ENCODE results near the gene PARVA.

PARVA gene

DNA sequence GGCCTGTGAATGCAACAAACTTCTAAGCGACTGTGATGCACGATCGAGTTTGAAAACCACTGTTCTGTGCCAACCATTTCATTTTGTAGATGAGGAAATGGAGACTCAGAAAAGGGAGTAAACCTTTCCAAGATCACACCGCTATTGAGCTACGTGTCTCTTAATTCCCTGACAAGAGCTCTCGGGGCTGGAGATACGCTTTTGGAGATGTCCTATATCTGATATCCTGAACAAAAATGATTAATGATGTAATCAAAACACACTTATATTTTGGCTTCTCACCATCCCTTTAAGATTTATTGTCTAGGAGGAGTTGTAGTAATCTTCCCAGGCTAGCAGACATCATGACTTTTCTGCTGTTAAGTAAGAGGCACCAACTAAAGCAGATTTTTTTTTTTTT lies 1.7 kb upstream of the PARVA start:
- DNase-seq (ENCODE audit: extremely low read depth in 1 of 2, low read depth in 1 of 2) = no peak

DNA sequence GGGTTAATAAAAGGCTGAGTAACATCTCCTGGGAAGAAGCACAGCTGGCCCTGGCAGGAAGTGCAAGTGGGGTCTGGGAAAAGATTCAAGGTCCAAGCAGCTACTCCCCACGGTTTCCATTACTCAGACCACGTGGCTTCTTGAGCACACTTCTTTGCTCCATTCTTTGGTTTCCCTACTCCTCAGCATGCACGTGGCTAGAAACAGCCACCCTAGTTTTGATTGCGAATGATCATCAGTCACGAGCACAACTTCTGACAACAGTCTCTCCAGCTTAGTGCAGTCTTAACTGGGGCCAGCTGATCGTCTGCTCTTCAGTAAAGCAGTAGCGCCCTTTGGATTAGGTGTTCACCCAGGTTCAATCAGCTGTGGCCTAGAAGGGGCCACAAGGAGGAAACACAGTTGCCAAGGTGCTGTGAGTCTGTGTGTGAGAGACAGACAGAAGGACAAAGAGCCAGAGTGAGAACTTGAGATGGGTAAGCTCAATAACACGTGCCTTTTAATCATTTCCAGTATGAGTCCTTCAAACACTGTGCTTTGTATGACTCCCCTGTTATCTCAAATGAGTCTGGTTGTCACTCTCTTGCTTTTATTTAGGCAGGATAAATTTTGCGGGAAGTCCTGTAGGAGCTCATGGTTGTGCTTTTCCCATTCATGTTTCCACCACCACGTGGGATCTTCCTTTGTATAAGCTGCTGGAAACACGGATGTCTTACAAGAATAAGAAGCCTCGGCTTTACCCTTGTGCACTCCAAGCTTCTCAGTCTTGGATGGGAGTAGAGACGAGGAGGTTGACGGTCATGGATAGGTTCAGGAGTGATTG lies 901 bp upstream of the PARVA start:
- no peak for DNase-seq (ENCODE audit: extremely low read depth in 1 of 2, low read depth in 1 of 2)

DNA sequence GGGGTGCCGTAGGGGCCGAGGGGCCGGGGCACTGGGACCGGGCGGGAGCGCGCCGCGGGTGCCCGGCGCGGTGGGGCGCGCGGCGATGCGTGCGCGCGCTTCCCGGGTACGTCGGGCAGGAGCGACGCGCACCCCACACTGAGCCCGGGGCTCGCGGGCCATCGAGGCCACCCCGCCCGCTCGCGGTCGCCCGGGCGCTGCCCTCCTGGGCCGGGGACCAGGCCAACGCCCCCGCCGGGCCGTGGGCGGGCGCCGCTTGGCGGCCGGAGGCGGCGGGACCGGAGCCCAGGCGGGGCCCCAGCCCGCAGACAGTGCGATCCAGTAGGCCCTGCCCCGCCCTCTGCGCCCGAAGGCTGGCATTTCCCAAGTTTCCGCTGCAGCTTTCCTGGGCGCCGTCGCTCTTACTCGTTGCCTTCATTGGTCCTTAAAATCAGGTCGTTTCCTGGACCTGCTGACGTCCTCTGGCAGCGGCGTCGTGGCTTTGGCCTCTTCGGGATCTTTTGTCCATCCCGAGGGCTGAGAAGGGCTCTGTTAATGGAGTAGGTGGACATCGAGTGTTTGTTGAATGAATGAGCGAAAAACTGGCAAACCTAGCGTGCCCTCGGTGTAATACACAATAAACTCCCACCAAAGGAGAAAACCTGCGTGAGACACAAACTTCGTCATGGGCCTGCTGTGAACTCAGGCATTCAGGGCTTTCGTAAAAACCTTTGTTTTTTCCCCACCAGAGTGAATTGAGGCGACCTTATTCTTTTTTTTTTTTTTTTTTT lies 638 bp downstream of the PARVA start:
- DNase-seq (ENCODE audit: extremely low read depth in 1 of 2, low read depth in 1 of 2) = no peak

DNA sequence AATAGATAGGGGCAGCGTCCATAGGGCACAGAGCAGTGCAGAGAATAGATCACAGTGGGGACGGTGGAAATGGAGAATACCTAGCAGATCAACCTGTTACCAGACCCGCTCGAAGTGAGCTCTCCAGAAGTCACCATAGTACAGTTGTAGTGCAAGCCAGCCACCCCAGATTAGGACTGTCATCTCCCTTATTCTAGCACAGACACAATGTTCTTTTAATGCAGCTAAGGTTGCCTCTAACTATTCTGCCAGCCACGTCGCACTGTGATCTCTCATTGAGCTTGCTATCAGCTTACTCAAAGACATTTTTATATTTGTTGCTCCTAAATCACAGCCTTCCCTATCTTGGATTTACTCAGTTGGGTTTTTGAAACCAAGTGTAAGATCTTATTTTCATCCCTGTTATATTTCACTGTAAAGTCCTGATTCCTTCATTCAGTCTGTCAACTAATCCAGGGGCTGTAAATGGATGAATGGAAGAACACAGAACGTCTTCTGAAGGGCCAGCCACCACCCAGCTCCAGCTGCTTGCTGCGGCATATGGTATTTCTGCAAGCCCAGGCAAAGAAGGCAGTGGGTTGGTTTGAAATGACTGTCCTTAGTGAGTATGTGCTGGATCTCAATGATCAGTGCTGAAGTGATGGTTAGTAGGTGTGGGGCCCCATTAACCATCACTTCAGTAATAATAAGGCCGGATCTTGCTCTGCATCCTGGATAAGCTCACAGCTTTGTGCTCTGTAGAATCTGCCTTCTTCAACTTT lies 3.4 kb downstream of the PARVA start:
- no peak for DNase-seq (ENCODE audit: extremely low read depth in 1 of 2, low read depth in 1 of 2)

DNA sequence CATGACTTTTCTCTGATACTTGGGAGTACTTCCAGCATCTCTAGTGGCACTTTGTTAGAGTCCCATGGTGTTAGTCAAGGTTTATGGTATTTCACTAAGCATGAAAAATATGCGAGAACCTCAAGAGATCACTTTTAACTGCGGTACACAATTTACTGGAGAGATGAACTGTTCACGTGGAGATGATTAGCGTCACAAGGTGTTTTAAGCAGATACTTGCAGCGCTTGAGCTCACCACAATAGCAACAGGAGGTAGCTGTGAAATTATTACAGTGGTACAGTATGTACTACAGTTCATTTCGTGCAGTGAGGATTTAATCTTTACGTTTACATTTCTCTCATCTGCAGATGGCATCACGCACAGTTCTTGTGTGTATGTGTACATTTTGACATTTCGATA lies 4.5 kb downstream of the PARVA start:
- no peak for DNase-seq (ENCODE audit: extremely low read depth in 1 of 2, low read depth in 1 of 2)

DNA sequence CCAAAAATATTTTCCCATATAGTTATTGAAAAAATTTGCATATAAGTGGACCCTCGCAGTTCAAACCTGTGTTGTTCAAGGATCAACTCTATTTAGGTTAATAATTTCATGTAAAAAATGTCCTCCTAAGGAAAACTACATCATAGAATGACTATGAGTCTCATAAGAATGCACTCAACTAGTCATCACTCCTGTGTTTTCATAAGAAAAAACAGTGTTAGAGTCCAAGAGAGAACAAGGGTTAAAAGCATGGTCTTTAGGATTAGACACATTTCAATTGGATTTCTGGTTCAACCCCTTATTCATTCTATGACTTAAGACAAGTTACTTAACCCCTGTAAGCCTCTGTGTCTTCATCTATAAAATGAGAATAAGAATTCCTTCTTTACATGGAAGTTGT lies 5.1 kb downstream of the PARVA start:
- DNase-seq (ENCODE audit: extremely low read depth in 1 of 2, low read depth in 1 of 2) = no peak

DNA sequence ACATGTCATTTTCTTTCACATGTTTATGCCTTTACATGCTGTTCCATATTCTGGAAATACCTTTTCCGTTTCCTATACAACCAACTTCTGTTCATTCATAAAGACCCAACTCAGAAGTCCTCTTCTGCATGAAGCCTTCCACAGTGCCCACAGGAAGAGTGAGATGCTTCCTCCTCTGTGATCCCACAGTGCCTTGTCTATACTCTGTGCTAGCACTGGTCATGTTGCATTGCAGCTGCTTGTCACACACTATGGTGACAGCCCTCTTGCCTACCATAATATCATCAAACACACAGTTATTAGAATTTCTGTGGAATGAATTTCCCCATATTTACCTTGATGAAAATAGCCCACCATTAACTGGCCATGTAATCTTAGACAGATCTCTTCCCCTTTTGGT lies 8.9 kb downstream of the PARVA start:
- no peak for DNase-seq (ENCODE audit: extremely low read depth in 1 of 2, low read depth in 1 of 2)

DNA sequence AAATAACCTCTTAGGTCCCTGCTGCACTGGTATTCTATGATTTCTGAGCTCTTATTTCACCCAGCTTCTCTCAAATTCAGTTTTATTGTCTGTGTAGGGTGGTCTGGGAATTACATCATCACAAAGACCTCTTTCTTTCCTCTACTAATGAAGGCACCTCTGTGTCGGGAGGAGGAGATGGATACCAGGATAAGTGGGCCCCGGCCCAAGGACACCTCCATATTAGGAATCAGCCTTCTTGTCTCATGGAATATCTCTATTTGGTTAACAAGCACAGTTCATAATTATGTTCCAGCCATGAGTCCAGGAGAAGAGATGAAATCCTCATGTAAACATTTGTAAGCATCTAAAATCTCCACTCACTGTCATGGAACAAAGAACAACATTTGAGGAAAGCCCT lies 9.4 kb downstream of the PARVA start:
- no peak for DNase-seq (ENCODE audit: extremely low read depth in 1 of 2, low read depth in 1 of 2)

DNA sequence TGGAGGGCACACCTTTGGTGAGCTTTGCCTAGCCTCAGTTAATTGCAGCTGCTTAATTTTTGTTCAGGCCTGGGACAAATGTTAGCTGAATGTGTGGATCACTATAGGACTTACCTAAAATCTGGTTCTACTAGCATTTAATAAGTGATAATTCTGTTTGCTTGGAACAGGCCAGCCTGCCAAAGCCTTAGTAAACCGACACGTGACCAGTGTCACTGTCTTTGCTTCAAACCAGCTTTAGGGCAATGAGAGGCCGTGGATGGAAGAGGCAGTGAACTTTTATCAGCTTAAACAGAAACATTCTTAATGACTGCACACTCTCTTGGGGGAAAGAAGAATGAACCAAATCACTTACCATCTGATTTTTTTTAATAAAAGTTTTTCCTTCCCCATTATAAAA lies 10.8 kb downstream of the PARVA start:
- no peak for DNase-seq (ENCODE audit: extremely low read depth in 1 of 2, low read depth in 1 of 2)

DNA sequence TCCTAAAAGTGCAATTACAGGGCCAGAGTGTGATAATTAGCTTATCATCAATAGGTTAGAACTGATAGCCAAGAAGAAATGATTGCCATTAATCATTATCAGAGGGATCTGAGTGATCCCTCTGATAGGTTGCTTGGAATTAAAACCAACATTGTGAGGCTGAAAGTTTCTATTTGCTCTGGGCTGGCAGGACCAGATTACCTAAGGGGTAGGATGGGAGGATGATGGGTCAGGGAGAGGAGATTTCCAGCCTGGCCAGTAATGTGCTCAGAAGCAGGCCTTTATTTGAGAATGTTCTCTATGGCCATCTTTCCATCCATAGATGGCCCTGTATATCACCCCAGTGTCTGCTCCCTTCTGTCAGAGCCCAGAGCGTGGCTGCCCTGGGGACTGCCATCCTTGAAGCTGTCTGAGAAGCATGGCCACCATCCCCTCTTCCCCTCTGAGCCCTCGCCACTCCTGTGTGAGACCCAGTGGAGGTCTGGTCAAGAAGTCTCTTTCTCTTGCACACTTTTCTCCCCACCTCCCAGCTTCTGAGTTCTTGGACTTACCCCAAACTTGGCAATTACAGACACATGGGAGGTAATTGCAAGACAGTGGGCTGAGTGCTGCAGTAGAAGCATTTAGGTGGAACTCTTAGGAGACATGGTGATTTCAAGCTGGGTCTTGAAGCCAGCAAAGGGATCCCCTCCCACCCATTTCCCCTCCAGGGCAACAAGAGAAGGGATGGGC lies 11.7 kb downstream of the PARVA start:
- no peak for DNase-seq (ENCODE audit: extremely low read depth in 1 of 2, low read depth in 1 of 2)

DNA sequence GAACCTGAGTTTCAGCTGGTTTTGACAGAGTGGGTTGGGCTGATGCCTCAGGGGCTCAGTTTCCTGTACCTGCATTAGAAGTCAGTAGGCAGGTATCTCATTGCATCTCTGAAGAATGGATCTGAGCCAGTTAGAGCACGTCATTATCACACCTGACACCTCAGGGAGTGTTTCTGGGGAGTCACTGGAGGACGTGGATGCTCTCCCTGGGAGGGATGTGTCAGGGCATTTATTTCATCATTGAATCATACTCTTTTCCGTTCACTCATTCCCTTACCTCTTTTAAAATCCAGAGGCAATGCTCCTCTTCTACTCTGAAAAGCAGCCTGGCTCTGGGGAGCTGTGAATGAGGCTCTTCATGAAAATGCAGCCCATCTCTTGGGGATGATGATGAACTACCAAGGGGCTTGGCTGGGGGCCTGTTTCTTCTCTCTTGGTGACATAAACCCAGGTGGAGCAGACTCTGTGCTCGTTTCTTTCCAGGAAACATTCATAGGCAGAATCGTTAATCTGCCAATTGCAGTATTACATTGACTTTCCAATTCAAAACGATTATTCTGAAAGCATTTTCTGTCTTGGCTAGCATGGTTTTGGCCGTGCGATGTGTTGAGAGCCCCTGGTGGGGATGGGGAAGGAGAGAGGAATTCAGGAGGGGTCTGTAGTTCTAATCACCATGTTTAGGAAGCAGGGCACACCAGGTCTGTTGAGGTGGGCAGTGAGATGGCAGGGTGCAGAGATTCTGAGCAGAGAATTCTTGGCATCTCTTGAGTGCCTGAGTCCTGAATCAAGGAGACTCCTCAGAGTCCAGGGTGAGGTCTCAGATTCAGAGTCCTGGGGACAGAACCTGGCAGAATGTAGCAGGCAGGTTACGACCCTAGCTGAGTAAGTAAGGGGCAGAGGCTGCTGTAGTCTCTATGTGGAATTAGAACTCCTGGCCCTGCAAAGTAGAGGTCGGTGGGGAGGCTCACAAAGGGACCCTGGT lies 12.6 kb downstream of the PARVA start:
- no peak for DNase-seq (ENCODE audit: extremely low read depth in 1 of 2, low read depth in 1 of 2)

DNA sequence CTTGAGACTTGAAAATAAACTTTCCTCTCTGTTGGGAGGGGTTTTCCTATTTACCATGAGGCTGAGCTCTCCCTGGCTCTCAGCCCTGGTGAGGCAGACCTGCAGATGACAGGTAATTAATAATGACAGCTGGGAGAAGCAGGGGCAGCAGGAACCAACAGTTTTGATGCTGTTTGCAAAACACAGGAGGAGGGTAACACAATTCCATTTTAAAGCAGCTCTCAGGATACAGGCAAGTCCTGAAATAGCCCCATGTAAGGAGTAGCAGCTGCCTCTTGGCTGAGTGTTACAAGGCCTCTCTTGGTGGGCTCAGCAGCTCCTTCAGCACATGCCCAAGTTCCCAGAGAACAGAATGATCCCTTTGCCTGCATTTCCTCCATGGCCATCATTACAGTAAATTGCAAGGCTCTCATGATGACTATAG lies 13.3 kb downstream of the PARVA start:
- DNase-seq (ENCODE audit: extremely low read depth in 1 of 2, low read depth in 1 of 2) = no peak

DNA sequence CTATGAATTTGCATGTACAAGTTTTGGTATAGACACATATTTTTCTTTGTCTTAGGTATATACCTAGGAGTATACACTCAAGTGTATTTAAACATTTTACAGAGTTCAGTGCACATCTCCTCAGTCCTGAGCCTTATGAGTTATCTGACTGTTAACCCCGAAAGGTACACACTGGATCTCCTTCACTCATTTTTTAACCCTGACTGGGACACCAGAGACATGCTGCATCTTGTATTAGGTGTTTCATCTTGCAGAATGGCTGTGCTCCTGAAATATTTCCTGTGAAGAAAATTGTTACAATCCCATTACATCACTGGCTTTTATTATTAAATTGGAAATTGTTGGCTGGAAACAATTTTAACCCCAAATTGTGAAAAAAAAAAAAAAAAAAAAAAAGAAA lies 15.3 kb downstream of the PARVA start:
- DNase-seq (ENCODE audit: extremely low read depth in 1 of 2, low read depth in 1 of 2) = no peak

DNA sequence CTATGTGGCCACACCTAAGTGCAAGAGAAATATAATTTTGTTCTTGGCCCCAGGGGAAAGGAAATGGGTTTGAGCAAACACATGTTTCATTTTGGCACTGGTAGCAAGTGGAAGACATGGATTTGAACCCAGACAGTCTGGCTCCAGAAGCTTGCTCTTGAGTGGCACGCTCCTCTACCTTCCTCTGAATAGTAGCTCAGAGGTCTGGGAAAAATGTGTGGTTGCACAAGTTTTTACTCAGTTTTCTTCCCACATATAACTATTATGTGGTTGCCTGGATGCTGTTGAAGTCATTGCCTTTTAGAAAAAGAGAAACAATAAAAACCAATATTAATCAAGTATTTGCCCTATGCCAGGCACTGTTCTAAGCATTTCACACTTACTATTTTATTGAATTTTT lies 16.3 kb downstream of the PARVA start:
- no peak for DNase-seq (ENCODE audit: extremely low read depth in 1 of 2, low read depth in 1 of 2)

DNA sequence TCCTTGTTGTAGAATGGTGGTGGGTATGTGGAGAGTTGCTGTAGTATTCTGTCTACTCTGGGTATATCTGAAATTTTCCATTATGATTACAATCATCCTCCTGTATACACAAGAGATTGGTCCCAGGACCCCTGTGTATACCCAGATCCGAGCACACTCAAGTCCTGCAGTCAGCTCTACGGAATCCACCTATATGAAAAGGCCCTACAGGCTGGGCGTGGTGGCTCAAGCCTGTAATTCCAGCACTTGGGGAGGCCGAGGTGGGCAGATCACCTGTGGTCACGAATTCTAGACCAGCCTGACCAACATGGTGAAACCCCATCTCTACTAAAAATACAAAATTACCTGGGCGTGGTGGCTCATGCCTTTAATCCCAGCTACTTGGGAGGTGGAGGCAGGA lies 17.2 kb downstream of the PARVA start:
- DNase-seq (ENCODE audit: extremely low read depth in 1 of 2, low read depth in 1 of 2) = no peak

DNA sequence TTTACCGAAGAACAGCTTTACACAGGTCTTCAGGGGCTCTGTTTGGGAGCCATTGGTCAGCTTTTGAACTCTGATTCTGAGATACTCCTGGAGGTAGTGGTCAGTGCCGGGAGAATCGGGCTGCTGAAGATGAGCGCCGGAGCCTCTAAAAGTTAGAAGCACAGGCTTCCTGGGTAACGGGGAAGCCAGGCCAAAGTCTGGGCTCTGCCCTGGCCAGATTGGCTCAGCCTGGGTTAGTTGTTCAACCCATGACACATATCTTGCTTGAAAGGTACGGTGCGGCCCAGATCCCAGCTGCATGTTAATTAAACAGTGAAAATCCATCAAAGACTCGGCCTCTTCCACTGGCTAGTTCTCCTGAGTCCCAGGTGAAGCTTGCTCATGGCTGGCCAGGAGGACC lies 18.0 kb downstream of the PARVA start:
- no peak for DNase-seq (ENCODE audit: extremely low read depth in 1 of 2, low read depth in 1 of 2)

DNA sequence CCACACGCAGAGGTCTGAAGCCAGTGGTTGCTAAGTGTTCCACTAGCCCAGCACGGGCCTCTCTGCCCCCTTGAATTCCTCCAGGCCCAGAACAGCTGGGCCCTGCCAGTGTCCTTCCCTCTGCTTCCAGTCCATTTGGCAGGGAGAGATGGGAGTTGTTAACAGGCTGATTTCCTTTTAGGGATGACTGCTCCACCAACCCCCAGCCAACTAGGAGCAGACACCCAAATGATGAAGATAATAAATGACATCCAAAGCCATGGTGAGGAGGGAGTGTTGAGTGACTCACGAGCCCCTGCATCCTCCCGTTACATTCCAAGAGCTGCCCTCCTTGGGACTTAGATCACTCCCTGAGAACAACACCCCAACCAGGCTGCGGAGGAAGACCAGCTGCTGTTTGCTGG lies 20.6 kb downstream of the PARVA start:
- no peak for DNase-seq (ENCODE audit: extremely low read depth in 1 of 2, low read depth in 1 of 2)

DNA sequence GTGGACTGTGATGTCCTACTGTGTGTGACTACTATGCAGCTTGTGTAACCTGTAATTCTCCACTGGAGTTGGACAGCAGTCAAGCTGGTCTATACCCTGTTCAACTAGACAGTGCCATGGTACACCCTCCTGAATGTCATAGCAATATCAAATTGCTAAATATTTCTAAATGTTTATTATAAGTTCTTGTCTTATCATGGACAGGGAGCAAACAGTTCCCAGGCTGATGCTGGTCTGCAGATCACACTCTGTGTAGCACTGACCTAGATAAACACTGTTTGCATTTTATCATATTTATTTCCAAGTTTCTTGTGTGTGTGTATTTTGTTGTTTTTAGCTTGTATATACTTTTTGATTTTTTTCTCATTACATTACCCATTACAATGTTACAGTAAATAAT lies 22.0 kb downstream of the PARVA start:
- no peak for DNase-seq (ENCODE audit: extremely low read depth in 1 of 2, low read depth in 1 of 2)

DNA sequence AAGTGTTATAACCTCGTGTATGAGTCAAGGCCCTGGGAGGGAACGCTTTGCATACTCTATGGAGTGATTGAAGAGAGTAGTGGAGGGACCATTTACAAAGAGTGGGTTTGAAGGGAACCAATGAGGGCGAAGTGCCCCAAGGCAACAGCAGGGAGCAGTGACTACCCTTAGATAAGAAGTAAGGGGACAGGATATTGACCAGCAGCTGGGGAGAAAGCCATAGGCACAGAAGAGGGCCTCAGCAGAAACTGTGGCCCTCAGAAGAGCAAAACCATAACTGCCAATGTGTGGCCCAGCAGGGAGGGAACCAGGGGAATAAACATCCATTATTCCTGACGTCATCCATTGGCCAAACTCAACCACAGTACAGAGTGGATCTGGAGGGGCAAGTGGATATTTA lies 24.7 kb downstream of the PARVA start:
- DNase-seq (ENCODE audit: extremely low read depth in 1 of 2, low read depth in 1 of 2) = no peak

DNA sequence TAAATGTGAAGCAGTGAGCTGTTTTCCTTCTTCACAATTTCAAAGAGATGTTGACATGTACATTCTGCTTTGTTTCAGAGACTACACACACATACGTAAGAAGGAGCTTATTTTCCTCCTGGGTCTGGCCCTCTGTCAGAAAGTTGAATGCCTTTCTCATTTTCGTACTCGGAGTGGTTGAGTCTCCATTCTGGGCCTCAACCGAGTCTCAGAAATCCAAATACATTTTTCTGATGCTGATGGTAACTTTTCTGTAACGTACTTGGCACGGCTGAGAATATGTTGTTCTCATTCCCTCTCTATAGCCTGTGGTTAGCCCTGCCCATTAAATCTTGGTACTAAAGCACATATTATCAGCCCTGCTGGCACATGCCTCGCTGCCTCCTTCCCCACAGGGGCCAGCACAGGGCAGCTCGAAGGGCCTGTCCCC lies 25.3 kb downstream of the PARVA start:
- no peak for DNase-seq (ENCODE audit: extremely low read depth in 1 of 2, low read depth in 1 of 2)
